PC-3 (cell line): Measurements from ENCODE around the gene TLE5. TPM values are rescaled to one million over a fixed set of nuclear protein-coding genes. Genes with fewer than 3 reads are reported as not detected.

Experiments
- ATAC-seq: fragments of 200-7000 bp; cut with Tn5 transposase; 2 replicates; pipeline ENCODE4 v1.9.1; 2020; ENCODE audit warnings: mild to moderate bottlenecking, moderate library complexity
- BruUV-seq: library from RNA; stranded (reverse); fragments of 400-500 nt; replicated peaks from 2 replicates; lab custom pipeline; 2021; lab: Mats Ljungman, UMichigan
- CTCF ChIA-PET: fragments of 300-600 bp; sonication (Branson Sonifier 250); formaldehyde crosslinking; loops from one replicate; lab custom pipeline; 2022; ENCODE audit warnings: antibody characterized with exemption; lab: Charles Lee
- POLR2A ChIA-PET: fragments of 300-600 bp; sonication (Branson Sonifier 250); formaldehyde crosslinking; loops from one replicate; lab custom pipeline; 2022; ENCODE audit warnings: antibody characterized with exemption; ENCODE audit not compliant: unreplicated experiment; lab: Charles Lee
- DNase-seq: peaks from one replicate; pipeline ENCODE4 v3.0.0-alpha.2; 2015
- H2AFZ ChIP-seq: fragments of 300-600 bp; sonication (generic); 2 replicates; pipeline ENCODE4 v1.6.0; 2016; ENCODE audit warnings: antibody characterized with exemption, low read length
- H3F3A ChIP-seq: fragments of 300-600 bp; sonication (generic); one replicate; pipeline ENCODE4 v1.6.0; 2017; ENCODE audit warnings: antibody characterized with exemption, low read length, control low read depth, mild to moderate bottlenecking; ENCODE audit not compliant: unreplicated experiment
- H3K27ac ChIP-seq: fragments of 300-600 bp; sonication (generic); 2 replicates; pipeline ENCODE4 v1.5.1; 2016; ENCODE audit warnings: mild to moderate bottlenecking, low read length
- H3K27me3 ChIP-seq: fragments of 300-600 bp; sonication (generic); 2 replicates; pipeline ENCODE4 v1.6.1; 2016; ENCODE audit warnings: low read length, mixed read lengths
- H3K36me3 ChIP-seq: fragments of 300-600 bp; sonication (generic); 2 replicates; pipeline ENCODE4 v1.6.1; 2016; ENCODE audit warnings: low read depth, mixed run types, low read length, mixed read lengths
- H3K4me1 ChIP-seq: fragments of 300-600 bp; sonication (generic); 2 replicates; pipeline ENCODE4 v1.5.1; 2016; ENCODE audit warnings: low read length; ENCODE audit not compliant: insufficient read depth
- H3K4me2 ChIP-seq: fragments of 300-600 bp; sonication (generic); 2 replicates; pipeline ENCODE4 v1.6.0; 2016; ENCODE audit warnings: low read length
- H3K4me3 ChIP-seq: fragments of 300-600 bp; sonication (generic); 2 replicates; pipeline ENCODE4 v1.5.1; 2016; ENCODE audit warnings: mild to moderate bottlenecking, low read length, mixed read lengths
- H3K79me2 ChIP-seq: fragments of 300-600 bp; sonication (generic); 2 replicates; pipeline ENCODE4 v1.6.1; 2017; ENCODE audit warnings: low read length, mixed read lengths
- H3K9ac ChIP-seq: fragments of 300-600 bp; sonication (generic); 2 replicates; pipeline ENCODE4 v1.6.0; 2016; ENCODE audit warnings: mild to moderate bottlenecking, low read length
- H3K9me2 ChIP-seq: fragments of 300-600 bp; sonication (generic); replicated peaks from 2 replicates; pipeline ENCODE4 v1.6.1; 2016; ENCODE audit warnings: mixed run types, low read length, mixed read lengths
- H3K9me3 ChIP-seq: fragments of 300-600 bp; sonication (generic); 2 replicates; pipeline ENCODE4 v1.6.1; 2016; ENCODE audit warnings: low read length, mixed read lengths
- H4K20me1 ChIP-seq: fragments of 300-600 bp; sonication (generic); 2 replicates; pipeline ENCODE4 v1.6.1; 2016; ENCODE audit warnings: low read length, mixed read lengths
- EZH2 ChIP-seq: fragments of 300-600 bp; sonication (generic); IDR thresholded peaks from one replicate; pipeline ENCODE4 v1.6.1; 2017; ENCODE audit warnings: antibody characterized with exemption, mild to moderate bottlenecking, low read length; ENCODE audit not compliant: unreplicated experiment
- EZH2phosphoT487 ChIP-seq: fragments of 300-600 bp; sonication (generic); IDR thresholded peaks from 2 replicates; pipeline ENCODE4 v1.6.1; 2018; ENCODE audit warnings: mild to moderate bottlenecking, antibody characterized with exemption, low read length, borderline replicate concordance
- intact Hi-C: fragments of 100-400 bp; cut with micrococcal nuclease; formaldehyde crosslinking; loops from 2 replicates; pipeline ENCODE4 v1.9.0; 2023
- total RNA-seq: library from RNA; depleted of rRNA; stranded (reverse); fragments of >200 nt; gene quantifications from 2 replicates; pipeline ENCODE4 v1.2.3, GENCODE V29; 2014
- TF ChIP-seq, protein P1 (sequence below): fragments of 300-600 bp; sonication (generic); conservative IDR thresholded peaks from 2 replicates; pipeline ENCODE4 v1.5.1; 2017; ENCODE audit warnings: antibody characterized with exemption, low read depth, mild to moderate bottlenecking, low read length

Gene TLE5
- total RNA-seq, 1 experiment from 2014 or later, result 351 TPM

DNA sequence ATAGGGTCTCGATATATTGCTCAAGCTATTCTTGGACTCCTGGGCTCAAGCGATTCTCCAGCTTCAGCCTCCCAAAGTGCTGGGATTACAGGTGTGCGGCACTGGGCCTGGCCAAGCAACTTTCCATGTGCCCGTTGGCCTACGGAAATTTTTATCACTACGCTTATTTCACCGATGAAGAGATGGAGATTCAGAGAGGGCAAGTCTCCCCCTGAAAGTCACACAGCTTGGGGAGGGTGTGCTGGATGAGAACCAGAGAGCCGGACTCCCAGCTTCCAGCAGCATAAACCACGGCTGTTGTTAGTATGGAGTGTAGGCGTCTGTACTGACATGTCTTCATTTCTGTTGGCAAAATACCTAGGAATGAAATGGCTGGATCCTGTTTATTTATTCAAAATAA is 20.0 kb upstream of the TLE5 start:
- Histone ChIP-seq H3K27me3 (no peaks in the 10 kb centered on the region), H3F3A (no peaks in the 10 kb centered on the region), H3K9me3 (no peaks in the 10 kb centered on the region), H3K79me2 (no peaks in the 10 kb centered on the region), H3K4me2 (no peak overlapping the region), H3K4me1 (no peaks in the 10 kb centered on the region), H3K9ac (no peak overlapping the region), H4K20me1 (no peaks in the 10 kb centered on the region), H3K9me2 (no peaks in the 10 kb centered on the region), H3K36me3 (no peaks in the 10 kb centered on the region), H3K27ac (no peak overlapping the region), H3K4me3 (no peak overlapping the region), H2AFZ (no peak overlapping the region)
- intact Hi-C loops, result no loop called here
- POLR2A ChIA-PET, result no interaction called here
- TF ChIP-seq EZH2phosphoT487, result no peak
- TF ChIP-seq, protein P1, sequence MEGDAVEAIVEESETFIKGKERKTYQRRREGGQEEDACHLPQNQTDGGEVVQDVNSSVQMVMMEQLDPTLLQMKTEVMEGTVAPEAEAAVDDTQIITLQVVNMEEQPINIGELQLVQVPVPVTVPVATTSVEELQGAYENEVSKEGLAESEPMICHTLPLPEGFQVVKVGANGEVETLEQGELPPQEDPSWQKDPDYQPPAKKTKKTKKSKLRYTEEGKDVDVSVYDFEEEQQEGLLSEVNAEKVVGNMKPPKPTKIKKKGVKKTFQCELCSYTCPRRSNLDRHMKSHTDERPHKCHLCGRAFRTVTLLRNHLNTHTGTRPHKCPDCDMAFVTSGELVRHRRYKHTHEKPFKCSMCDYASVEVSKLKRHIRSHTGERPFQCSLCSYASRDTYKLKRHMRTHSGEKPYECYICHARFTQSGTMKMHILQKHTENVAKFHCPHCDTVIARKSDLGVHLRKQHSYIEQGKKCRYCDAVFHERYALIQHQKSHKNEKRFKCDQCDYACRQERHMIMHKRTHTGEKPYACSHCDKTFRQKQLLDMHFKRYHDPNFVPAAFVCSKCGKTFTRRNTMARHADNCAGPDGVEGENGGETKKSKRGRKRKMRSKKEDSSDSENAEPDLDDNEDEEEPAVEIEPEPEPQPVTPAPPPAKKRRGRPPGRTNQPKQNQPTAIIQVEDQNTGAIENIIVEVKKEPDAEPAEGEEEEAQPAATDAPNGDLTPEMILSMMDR, result no peak
- no peak for TF ChIP-seq EZH2
- no peak for DNase-seq
- BruUV-seq, result no TSS peak
- no peak for ATAC-seq
- CTCF ChIA-PET, result no interaction called here

DNA sequence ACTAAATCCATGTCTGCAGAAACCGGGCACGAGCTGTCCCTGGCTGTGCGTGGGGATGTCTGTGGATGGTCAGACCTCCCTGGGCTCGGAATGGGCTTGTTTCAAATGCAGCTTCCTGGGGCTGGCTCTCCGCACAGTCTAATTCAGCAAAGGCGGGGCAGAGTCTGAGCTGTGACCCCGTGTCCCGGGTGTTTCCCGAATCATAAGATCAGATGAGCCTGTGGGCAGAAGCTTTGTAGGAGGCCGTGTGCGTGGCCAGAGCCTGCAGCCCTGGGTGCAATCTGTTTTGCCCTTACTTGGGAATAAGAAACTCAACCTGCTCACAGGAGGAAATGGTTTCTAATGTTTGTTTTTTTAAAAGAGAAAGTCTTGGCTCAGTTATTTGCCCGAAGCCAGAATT is 18.0 kb upstream of the TLE5 start:
- Histone ChIP-seq H2AFZ (no peak overlapping the region), H4K20me1 (no peaks in the 10 kb centered on the region), H3K9me2 (no peaks in the 10 kb centered on the region), H3K9me3 (no peaks in the 10 kb centered on the region), H3K27me3 (no peaks in the 10 kb centered on the region), H3F3A (no peaks in the 10 kb centered on the region), H3K4me3 (no peak overlapping the region), H3K4me1 (no peaks in the 10 kb centered on the region), H3K9ac (no peak overlapping the region), H3K79me2 (no peaks in the 10 kb centered on the region), H3K4me2 (no peak overlapping the region), H3K36me3 (no peaks in the 10 kb centered on the region), H3K27ac (no peak overlapping the region)
- CTCF ChIA-PET, result no interaction called here
- no TSS peak for BruUV-seq
- POLR2A ChIA-PET, result no interaction called here
- no peak for TF ChIP-seq EZH2
- TF ChIP-seq, protein P1, result no peak
- TF ChIP-seq EZH2phosphoT487, result no peak
- intact Hi-C loops, result no loop called here
- DNase-seq, result no peak
- no peak for ATAC-seq

DNA sequence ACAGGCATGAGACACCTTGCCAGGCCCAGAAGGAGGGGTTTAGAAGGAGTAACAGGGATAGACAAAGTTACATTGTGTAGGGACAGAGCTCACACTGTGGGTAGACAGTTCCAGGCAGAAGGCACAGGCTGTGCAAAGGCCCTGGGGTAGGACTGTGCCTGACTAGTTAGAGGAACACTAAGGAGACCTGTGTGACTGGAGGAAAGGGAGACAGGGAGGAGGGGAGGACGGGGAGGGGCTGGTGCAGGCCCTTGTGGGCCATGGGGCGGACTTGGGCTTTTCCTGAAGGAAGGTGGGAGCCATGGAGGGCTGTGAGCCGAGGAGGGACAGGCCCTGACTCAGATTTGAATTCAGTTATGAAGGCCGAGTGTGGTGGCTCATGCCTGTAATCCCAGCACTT is 17.3 kb upstream of the TLE5 start:
- BruUV-seq, result no TSS peak
- no peaks in the 10 kb centered on the region for H3K79me2 ChIP-seq
- H3K9ac ChIP-seq, result no peak overlapping the region
- H3F3A ChIP-seq, result no peaks in the 10 kb centered on the region
- H3K4me3 ChIP-seq, result no peak overlapping the region
- intact Hi-C loops, result no loop called here
- H3K4me1 ChIP-seq, result no peaks in the 10 kb centered on the region
- no peak overlapping the region for H2AFZ ChIP-seq
- ChIA-PET POLR2A (no interaction called here), CTCF (no interaction called here)
- no peak for ATAC-seq
- no peak for DNase-seq
- H3K36me3 ChIP-seq, result no peaks in the 10 kb centered on the region
- H3K9me2 ChIP-seq, result no peaks in the 10 kb centered on the region
- no peaks in the 10 kb centered on the region for H3K9me3 ChIP-seq
- no peak overlapping the region for H3K27ac ChIP-seq
- H4K20me1 ChIP-seq, result no peaks in the 10 kb centered on the region
- H3K27me3 ChIP-seq, result no peaks in the 10 kb centered on the region
- H3K4me2 ChIP-seq, result no peak overlapping the region
- no peak for TF ChIP-seq EZH2phosphoT487
- TF ChIP-seq EZH2, result no peak
- TF ChIP-seq, protein P1, result no peak
